HEK293 (cell line): ENCODE results near the gene MYADML2.
A peak's percentile ranks its signal among the peaks of the same experiment; 100 is the strongest.
"Not testable (repeated sequence)": the region's sequence is repeated elsewhere in the genome, so short reads cannot be mapped to it uniquely, and the experiment has no call there.

Experiments
- CTCF ChIA-PET: fragments of 350-600 bp; formaldehyde crosslinking; extraction: SDS; loops from one replicate; lab custom pipeline; 2021; ENCODE audit warnings: antibody characterized with exemption; lab: Yijun Ruan, JAX
- POLR2A ChIA-PET: fragments of 300-600 bp; formaldehyde crosslinking; extraction: SDS; loops from one replicate; lab custom pipeline; 2020; ENCODE audit warnings: antibody characterized with exemption, inconsistent platforms; lab: Yijun Ruan, JAX
- H3K27ac ChIP-seq: fragments of 200-500 bp; sonication (Bioruptor generic); 2 replicates; pipeline ENCODE4 v1.5.1; 2014; ENCODE audit warnings: low read depth, low read length, control low read depth, inconsistent platforms; ENCODE audit errors: extremely low read depth
- H3K36me3 ChIP-seq, 2 experiments: fragments of 200-500 bp in 1 of 2; sonication (Bioruptor generic) in 1 of 2; 1 replicate in 1 of 2; 2 replicates in 1 of 2; pipeline ENCODE4 v1.5.1; 2014 to 2017; ENCODE audit warnings: inconsistent platforms in 2 of 2, low read length in 2 of 2; ENCODE audit not compliant: control insufficient read depth in 2 of 2, insufficient read depth in 1 of 2
- H3K4me1 ChIP-seq: fragments of 200-500 bp; sonication (Bioruptor generic); 2 replicates; pipeline ENCODE4 v1.5.1; 2014; ENCODE audit warnings: mild to moderate bottlenecking, low read length, inconsistent platforms; ENCODE audit not compliant: control insufficient read depth, insufficient read depth
- H3K4me3 ChIP-seq: 2 replicates; pipeline ENCODE4 v1.5.1; 2011; ENCODE audit warnings: low read depth, mild to moderate bottlenecking, control low read depth, low read length, moderate library complexity
- H3K9me3 ChIP-seq: fragments of 200-500 bp; sonication (Bioruptor generic); 2 replicates; pipeline ENCODE4 v1.5.1; 2014; ENCODE audit warnings: low read depth, low read length, inconsistent platforms; ENCODE audit not compliant: control insufficient read depth, insufficient read depth
- HOXC10 ChIP-seq: sonication (generic); formaldehyde crosslinking; IDR thresholded peaks from 2 replicates; pipeline ENCODE4 v1.8.1; 2023; ENCODE audit warnings: mild to moderate bottlenecking, missing genetic modification reagents
- KLF8 ChIP-seq: fragments of 450-650 bp; formaldehyde crosslinking; IDR thresholded peaks from 2 replicates; pipeline ENCODE4 v1.5.1; 2016; ENCODE audit warnings: missing biosample characterization, missing genetic modification characterization
- PRDM10 ChIP-seq: fragments of 450-650 bp; formaldehyde crosslinking; IDR thresholded peaks from 2 replicates; pipeline ENCODE4 v1.5.1; 2016; ENCODE audit warnings: missing biosample characterization, missing genetic modification characterization
- REPIN1 ChIP-seq: fragments of 450-650 bp; formaldehyde crosslinking; IDR thresholded peaks from 2 replicates; pipeline ENCODE4 v1.5.1; 2017; ENCODE audit warnings: missing biosample characterization, missing genetic modification characterization, low read depth
- YY2 ChIP-seq: fragments of 450-650 bp; formaldehyde crosslinking; IDR thresholded peaks from 2 replicates; pipeline ENCODE4 v1.5.1; 2016; ENCODE audit warnings: missing biosample characterization, missing genetic modification characterization
- ZNF10 ChIP-seq: fragments of 450-650 bp; formaldehyde crosslinking; IDR thresholded peaks from 2 replicates; pipeline ENCODE4 v1.5.1; 2017; ENCODE audit warnings: missing biosample characterization, missing genetic modification characterization
- ZNF18 ChIP-seq: fragments of 450-650 bp; formaldehyde crosslinking; IDR thresholded peaks from 2 replicates; pipeline ENCODE4 v1.5.1; 2016; ENCODE audit warnings: missing biosample characterization, missing genetic modification characterization
- ZNF24 ChIP-seq: fragments of 450-650 bp; formaldehyde crosslinking; IDR thresholded peaks from 2 replicates; pipeline ENCODE4 v1.5.1; 2016; ENCODE audit warnings: missing biosample characterization, missing genetic modification characterization
- ZNF280D ChIP-seq: fragments of 450-650 bp; formaldehyde crosslinking; IDR thresholded peaks from 2 replicates; pipeline ENCODE4 v1.5.1; 2016; ENCODE audit warnings: missing biosample characterization, missing genetic modification characterization
- ZNF341 ChIP-seq: fragments of 450-650 bp; formaldehyde crosslinking; IDR thresholded peaks from 2 replicates; pipeline ENCODE4; 2016; ENCODE audit warnings: low read depth, missing biosample characterization, missing genetic modification characterization
- ZNF521 ChIP-seq: fragments of 450-650 bp; formaldehyde crosslinking; IDR thresholded peaks from 2 replicates; pipeline ENCODE4 v1.5.1; 2017; ENCODE audit warnings: missing biosample characterization, mild to moderate bottlenecking, missing genetic modification characterization
- ZNF548 ChIP-seq: fragments of 450-650 bp; formaldehyde crosslinking; IDR thresholded peaks from 2 replicates; pipeline ENCODE4 v1.5.1; 2016; ENCODE audit warnings: missing biosample characterization, missing genetic modification characterization
- ZNF596 ChIP-seq: fragments of 450-650 bp; IDR thresholded peaks from 2 replicates; pipeline ENCODE4 v1.5.0; 2018; ENCODE audit warnings: missing biosample characterization, mild to moderate bottlenecking, missing genetic modification characterization, moderate library complexity
- ZNF610 ChIP-seq: fragments of 450-650 bp; formaldehyde crosslinking; IDR thresholded peaks from 2 replicates; pipeline ENCODE4 v1.5.1; 2016; ENCODE audit warnings: missing biosample characterization, missing genetic modification characterization, borderline replicate concordance
- ZNF654 ChIP-seq: fragments of 450-650 bp; formaldehyde crosslinking; IDR thresholded peaks from 2 replicates; pipeline ENCODE4 v1.5.1; 2016; ENCODE audit warnings: low read depth, missing biosample characterization, missing genetic modification characterization
- ZNF664 ChIP-seq: fragments of 450-650 bp; formaldehyde crosslinking; IDR thresholded peaks from 2 replicates; pipeline ENCODE4 v1.5.1; 2016; ENCODE audit warnings: missing biosample characterization, missing genetic modification characterization
- ZNF792 ChIP-seq: fragments of 450-650 bp; formaldehyde crosslinking; IDR thresholded peaks from 2 replicates; pipeline ENCODE4 v1.5.1; 2016; ENCODE audit warnings: missing biosample characterization, missing genetic modification characterization
- ZSCAN16 ChIP-seq: fragments of 450-650 bp; formaldehyde crosslinking; IDR thresholded peaks from 2 replicates; pipeline ENCODE4 v1.5.1; 2016; ENCODE audit warnings: missing biosample characterization, missing genetic modification characterization
- ZSCAN30 ChIP-seq: fragments of 450-650 bp; IDR thresholded peaks from 2 replicates; pipeline ENCODE4 v1.5.1; 2018; ENCODE audit warnings: missing biosample characterization, mild to moderate bottlenecking, missing genetic modification characterization, moderate library complexity

MYADML2 gene

GRCh38 chr17:81955058-81955681 is 8.1 kb upstream of the MYADML2 start:
- TF ChIP-seq REPIN1 (tag by site-specific recombination) (no peak), ZSCAN16 (tag by site-specific recombination) (no peak), YY2 (tag by site-specific recombination) (no peak), ZNF521 (tag by site-specific recombination) (no peak), ZNF10 (tag by site-specific recombination) (no peak), ZNF664 (tag by site-specific recombination) (no peak), ZSCAN30 (tag by site-specific recombination) (no peak), PRDM10 (tag by site-specific recombination) (no peak)
- peaks cover 3% of the 10 kb centered on the region; the same call in 1 of the 2 replicates for H3K4me1 ChIP-seq
- H3K4me3 ChIP-seq: no peak overlapping the region
- ChIA-PET POLR2A (interaction anchor here (2.1 kb wide), 1 partner anchor 82 kb away, joined by 10 read pairs; the partner anchor contains the start of gene DCXR), CTCF (interaction anchor here (0.6 to 2.6 kb wide), 6 partner anchors 38 to 151 kb away, joined by 3 to 12 read pairs (median 4); partner anchors contain the start of genes DCXR and SIRT7)
- no peak overlapping the region for H3K27ac ChIP-seq
- no peaks in the 10 kb centered on the region for H3K9me3 ChIP-seq
- no peaks in the 10 kb centered on the region for H3K36me3 ChIP-seq

- no peaks in the 10 kb centered on the region; the same call in 1 of the 2 replicates for H3K4me1 ChIP-seq
- CTCF ChIA-PET: interaction anchor here (0.6 to 2.6 kb wide), 10 partner anchors 24 to 152 kb away, joined by 3 to 12 read pairs (median 4); partner anchors contain the start of gene SIRT7
- no peak overlapping the region for H3K4me3 ChIP-seq
- H3K27ac ChIP-seq: no peak overlapping the region
- TF ChIP-seq ZNF610 (tag by site-specific recombination): no peak
- no peak for TF ChIP-seq ZNF792 (tag by site-specific recombination)
- no peak for TF ChIP-seq ZNF548 (tag by site-specific recombination)
- peak; percentile 40; the same call in 1 of the 2 replicates for TF ChIP-seq ZNF341 (tag by site-specific recombination)
- TF ChIP-seq ZNF596 (tag by site-specific recombination): peak; percentile 80
- no peak for TF ChIP-seq ZNF24 (tag by site-specific recombination)
- no peak for TF ChIP-seq HOXC10 (CRISPR knock-in tag)
- TF ChIP-seq, all 188 proteins: peak for 2
- POLR2A ChIA-PET: interaction anchor here (0.6 to 2.1 kb wide), 6 partner anchors 9 to 182 kb away, joined by 3 to 10 read pairs (median 4); partner anchors contain the start of genes CENPX, DCXR and LRRC45
- Histone ChIP-seq H3K9me3 (no peaks in the 10 kb centered on the region), H3K36me3 (no peaks in the 10 kb centered on the region)
Measured at GRCh38 chr17:81954131-81955057, 7.4 kb upstream of the MYADML2 start.

- not testable (repeated sequence) for H3K27ac ChIP-seq, H3K4me1 ChIP-seq, H3K9me3 ChIP-seq, H3K4me3 ChIP-seq, H3K36me3 ChIP-seq
- ChIA-PET POLR2A (interaction anchor here (0.6 to 2.1 kb wide), 6 partner anchors 15 to 183 kb away, joined by 3 to 10 read pairs (median 4); partner anchors contain the start of genes CENPX, DCXR and LRRC45), CTCF (interaction anchor here (0.6 to 2.6 kb wide), 7 partner anchors 23 to 1434 kb away, joined by 3 to 12 read pairs (median 4); partner anchors contain the start of gene SIRT7)
- TF ChIP-seq KLF8: 0 out of 2 replicates have a peak, but pooled peaks have one; percentile 27
- 0 out of 2 replicates have a peak, but pooled peaks have one; percentile 76 for TF ChIP-seq ZNF280D (tag by site-specific recombination)
- 0 out of 2 replicates have a peak, but pooled peaks have one; percentile 42 for TF ChIP-seq ZNF18 (tag by site-specific recombination)
- peak; percentile 31; the same call in 1 of the 2 replicates for TF ChIP-seq ZNF654
Measured at GRCh38 chr17:81953443-81953842, 6.4 kb upstream of the MYADML2 start.
